GM12878 (cell line): ENCODE measurements around the gene FANCD2OS. TPM values are rescaled to one million over a fixed set of nuclear protein-coding genes. Genes with fewer than 3 reads are reported as not detected.

Source experiments
- ASH2L ChIP-seq: fragments of 300-600, 200-600 bp; sonication (generic); IDR thresholded peaks from 2 replicates; pipeline ENCODE4 v1.6.1; 2017; ENCODE audit warnings: low read depth, mild to moderate bottlenecking, borderline replicate concordance
- BCL3 ChIP-seq: IDR thresholded peaks from 2 replicates; pipeline ENCODE4 v1.6.1; 2011; ENCODE audit warnings: borderline replicate concordance, low read depth, mild to moderate bottlenecking, moderate library complexity, low read length; ENCODE audit not compliant: insufficient read depth, poor library complexity, severe bottlenecking
- CHD2 ChIP-seq: IDR thresholded peaks from 2 replicates; pipeline ENCODE4 v1.6.1; 2011; ENCODE audit warnings: low read depth, low read length, improper control_type of control experiment, borderline replicate concordance
- CREB1 ChIP-seq: IDR thresholded peaks from 2 replicates; pipeline ENCODE4 v1.6.1; 2012; ENCODE audit warnings: low read depth, mild to moderate bottlenecking, inconsistent platforms
- EED ChIP-seq: sonication (generic); IDR thresholded peaks from 2 replicates; pipeline ENCODE4 v1.6.1; 2016; ENCODE audit warnings: antibody characterized with exemption, low read depth
- EGR1 ChIP-seq, 2 experiments: IDR thresholded peaks; 1 replicate in 1 of 2; 2 replicates in 1 of 2; pipeline ENCODE4 v1.6.1; 2011 to 2012; ENCODE audit warnings: low read depth in 2 of 2, low read length in 2 of 2, borderline replicate concordance in 1 of 2, mild to moderate bottlenecking in 1 of 2, moderate library complexity in 1 of 2
- GATAD2B ChIP-seq: fragments of 450-650 bp; conservative IDR thresholded peaks from 2 replicates; pipeline ENCODE4 v1.6.1; 2017; ENCODE audit warnings: low read depth, mild to moderate bottlenecking, moderate library complexity
- IRF5 ChIP-seq: fragments of 450-650 bp; IDR thresholded peaks from 2 replicates; pipeline ENCODE4 v1.6.1; 2017; ENCODE audit warnings: borderline replicate concordance
- KLF5 ChIP-seq: fragments of 450-650 bp; IDR thresholded peaks from 2 replicates; pipeline ENCODE4 v1.6.1; 2014; ENCODE audit warnings: mild to moderate bottlenecking; ENCODE audit not compliant: partially characterized antibody
- MEF2A ChIP-seq: IDR thresholded peaks from 2 replicates; pipeline ENCODE4 v1.6.1; 2011; ENCODE audit warnings: low read depth, mild to moderate bottlenecking, low read length, moderate library complexity; ENCODE audit not compliant: insufficient read depth
- NBN ChIP-seq: fragments of 450-650 bp; IDR thresholded peaks from 2 replicates; pipeline ENCODE4 v1.6.1; 2016
- NFYB ChIP-seq: IDR thresholded peaks from 2 replicates; pipeline ENCODE4 v1.6.1; 2011; ENCODE audit warnings: low read depth, mild to moderate bottlenecking, low read length, improper control_type of control experiment, moderate library complexity; ENCODE audit not compliant: insufficient read depth
- POLR2A ChIP-seq: IDR thresholded peaks from 2 replicates; pipeline ENCODE4 v1.6.1; 2011; ENCODE audit warnings: low read depth, mild to moderate bottlenecking, low read length
- RELB ChIP-seq: fragments of 450-650 bp; IDR thresholded peaks from 2 replicates; pipeline ENCODE4 v1.6.1; 2017; ENCODE audit warnings: low read depth, mild to moderate bottlenecking, moderate library complexity
- SIX5 ChIP-seq: IDR thresholded peaks from 2 replicates; pipeline ENCODE4 v1.6.1; 2011; ENCODE audit warnings: mild to moderate bottlenecking, low read depth, low read length, moderate library complexity; ENCODE audit not compliant: severe bottlenecking
- SP1 ChIP-seq: IDR thresholded peaks from one replicate; pipeline ENCODE4 v1.6.1; 2011; ENCODE audit warnings: low read depth, low read length
- ZBED1 ChIP-seq: IDR thresholded peaks from 2 replicates; pipeline ENCODE4 v1.6.1; 2016; ENCODE audit warnings: borderline replicate concordance
- ZNF217 ChIP-seq: fragments of 450-650 bp; IDR thresholded peaks from 2 replicates; pipeline ENCODE4 v1.6.1; 2017; ENCODE audit warnings: antibody characterized with exemption, mild to moderate bottlenecking
- polyA plus RNA-seq, 11 experiments: library from polyadenylated mRNA; depleted of rRNA in 4 of 11; unstranded in 6 of 11; stranded (reverse) in 5 of 11; fragments of >200 nt; fragmentation: Nextera tagmentation in 4 of 11; fragmentation: Illumina TruSeq in 1 of 11; extraction: Ambion mirVana in 4 of 11; extraction: Trizol in 1 of 11; gene quantifications; 1 replicate in 1 of 11; 2 replicates in 10 of 11; pipeline versions ENCODE4 v1.2.1 to v1.2.3, GENCODE V29; 2011 to 2016; ENCODE audit warnings: inconsistent platforms in 2 of 11, missing spikeins in 2 of 11, low read depth in 1 of 11
- total RNA-seq, 4 experiments: library from RNA; depleted of rRNA in 3 of 4; stranded (reverse); fragments of >200 nt in 3 of 4; fragmentation: Illumina TruSeq in 1 of 4; extraction: Trizol in 1 of 4; gene quantifications; 2 replicates each; pipeline versions ENCODE4 v1.2.1 to v1.2.3, GENCODE V29; 2013 to 2021

FANCD2OS gene
- total and polyA plus RNA-seq, 10 of the 15 experiments (the other 5 are each of a cell fraction or from before 2014, with no cell fraction given): 0.38 to 0.42 TPM; not detected in 8

DNA sequence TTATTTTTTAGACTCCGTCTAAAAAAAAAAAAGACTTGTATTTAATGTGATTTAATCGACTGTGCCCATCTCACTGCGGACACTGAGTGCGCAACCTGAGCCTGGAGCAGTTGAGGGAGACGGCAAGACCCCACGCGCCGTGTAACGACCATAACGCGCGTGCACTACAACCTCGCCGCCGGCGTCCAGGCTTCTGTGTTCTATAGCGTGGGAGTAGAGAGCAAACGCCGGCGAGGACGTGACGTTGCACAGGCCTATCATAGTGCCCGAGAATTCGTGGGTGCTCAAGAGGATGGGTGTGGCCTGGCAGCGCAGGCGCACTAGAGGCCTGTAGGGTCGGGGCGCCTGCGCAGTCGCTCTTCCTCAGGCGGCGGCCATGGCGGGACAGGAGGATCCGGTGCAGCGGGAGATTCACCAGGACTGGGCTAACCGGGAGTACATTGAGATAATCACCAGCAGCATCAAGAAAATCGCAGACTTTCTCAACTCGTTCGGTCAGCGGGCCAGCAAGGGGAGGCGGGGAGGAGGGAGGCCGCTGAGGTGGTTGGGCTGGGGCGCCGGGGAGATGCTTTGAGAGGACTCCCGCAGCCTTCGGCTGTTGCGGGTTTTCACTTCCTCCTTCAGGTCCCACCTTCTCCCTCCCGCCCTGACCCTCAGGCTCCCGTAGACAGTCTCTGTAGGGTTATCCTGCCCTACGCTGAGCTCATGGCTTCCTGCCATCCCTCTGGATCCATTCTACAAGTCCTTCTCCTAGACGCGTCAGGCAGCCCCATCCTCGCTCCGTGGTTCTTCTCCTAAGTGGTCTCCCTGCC, 7.5 kb upstream of the FANCD2OS start, which contains the start of gene BRK1 (continued):
- TF ChIP-seq KLF5: peak; percentile 16
- TF ChIP-seq ZBED1: no peak
- peak; percentile 73 for TF ChIP-seq CHD2
- TF ChIP-seq EED: 0 out of 2 replicates have a peak, but pooled peaks have one; percentile 7
- 0 out of 2 replicates have a peak, but pooled peaks have one; percentile 44 for TF ChIP-seq NFYB
- TF ChIP-seq ZNF217: no peak; the same call in 1 of the 2 replicates
- no peak for TF ChIP-seq MEF2A
- 0 out of 2 replicates have a peak, but pooled peaks have one; percentile 24 for TF ChIP-seq GATAD2B
- no peak for TF ChIP-seq ASH2L
- TF ChIP-seq NBN: peak; percentile 56; the same call in 1 of the 2 replicates
- TF ChIP-seq EGR1 (IDR thresholded peaks at IDR 0.05; ENCODE audit: borderline replicate concordance in 1 of 2, low read depth in 2 of 2, low read length in 2 of 2): peak; percentile 28 to 92
- peak; percentile 93 for TF ChIP-seq POLR2A
- TF ChIP-seq SIX5: no peak
- peak; percentile 43; the same call in 1 of the 2 replicates for TF ChIP-seq IRF5
- peak; percentile 66; the same call in 1 of the 2 replicates for TF ChIP-seq RELB
- peak; percentile 92 for TF ChIP-seq CREB1
- peak; percentile 25 for TF ChIP-seq BCL3
- peak; percentile 56 for TF ChIP-seq SP1
